ENCODE data around the gene ST6GALNAC1.

- TF ChIP-seq POLR2A (IDR thresholded peaks at IDR 0.05) (no peak), CTCF (IDR thresholded peaks at IDR 0.05) (no peak)
Measured at GRCh38 chr17:76579281-76579680, 64.3 kb downstream of the ST6GALNAC1 start.

Measured in adrenal gland (tissue), 5 donors.